OCI-LY3 (cell line): Measurements from ENCODE around the gene GATA5.
"Not testable (repeated sequence)": the region's sequence is repeated elsewhere in the genome, so short reads cannot be mapped to it uniquely, and the experiment has no call there.

ENCODE experiments used
- H2AFZ ChIP-seq: fragments of 200-600, 300-600 bp; shearing (Covaris generic); 2 replicates; pipeline ENCODE4 v1.6.0; 2014; ENCODE audit warnings: antibody characterized with exemption, low read depth, low read length
- H3K27ac ChIP-seq: fragments of 200-600, 300-600 bp; sonication (generic); 2 replicates; pipeline ENCODE4 v1.5.1; 2014; ENCODE audit warnings: mild to moderate bottlenecking, low read length, moderate library complexity, mixed read lengths
- H3K27me3 ChIP-seq: fragments of 200-600, 300-600 bp; sonication (generic); 2 replicates; pipeline ENCODE4 v1.6.1; 2014; ENCODE audit warnings: low read depth, low read length, mixed read lengths
- H3K36me3 ChIP-seq: fragments of 200-600, 300-600 bp; sonication (generic); replicated peaks from 2 replicates; pipeline ENCODE3; 2014; ENCODE audit warnings: low read depth, low read length, mixed read lengths
- H3K4me1 ChIP-seq: fragments of 300-600, 200-600 bp; sonication (generic); 2 replicates; pipeline ENCODE4 v1.6.1; 2014; ENCODE audit warnings: low read length, mixed read lengths
- H3K4me2 ChIP-seq: fragments of 200-600, 300-600 bp; sonication (generic); 2 replicates; pipeline ENCODE4 v1.6.1; 2014; ENCODE audit warnings: low read length, mixed read lengths
- H3K4me3 ChIP-seq: fragments of 300-600, 200-600 bp; sonication (generic); 2 replicates; pipeline ENCODE4 v1.5.1; 2014; ENCODE audit warnings: antibody characterized with exemption, mild to moderate bottlenecking, low read length, moderate library complexity
- H3K79me2 ChIP-seq: fragments of 300-600, 200-600 bp; shearing (Covaris generic); 2 replicates; pipeline ENCODE4 v1.6.1; 2014; ENCODE audit warnings: mild to moderate bottlenecking, low read length, mixed read lengths
- H3K9ac ChIP-seq: fragments of 300-600, 200-600 bp; shearing (Covaris generic); 2 replicates; pipeline ENCODE4 v1.6.0; 2014; ENCODE audit warnings: mild to moderate bottlenecking, low read length, moderate library complexity
- H3K9me3 ChIP-seq: fragments of 200-600, 300-600 bp; shearing (Covaris generic); 2 replicates; pipeline ENCODE4 v1.6.1; 2014; ENCODE audit warnings: low read length, mixed read lengths; ENCODE audit not compliant: insufficient read depth
- H4K20me1 ChIP-seq: fragments of 200-600, 300-600 bp; sonication (generic); 2 replicates; pipeline ENCODE4 v1.6.1; 2016; ENCODE audit warnings: low read length, mixed read lengths; ENCODE audit not compliant: insufficient read depth
- EZH2phosphoT487 ChIP-seq: fragments of 200-600 bp; shearing (Covaris generic); IDR thresholded peaks from 2 replicates; pipeline ENCODE4 v1.6.1; 2018; ENCODE audit warnings: antibody characterized with exemption, mixed run types, low read depth
- TF ChIP-seq, protein P1 (sequence below): fragments of 200-600, 300-600 bp; sonication (generic); IDR thresholded peaks from 2 replicates; pipeline ENCODE4 v1.5.1; 2014; ENCODE audit warnings: antibody characterized with exemption, low read length, low read depth

The GATA5 gene

DNA sequence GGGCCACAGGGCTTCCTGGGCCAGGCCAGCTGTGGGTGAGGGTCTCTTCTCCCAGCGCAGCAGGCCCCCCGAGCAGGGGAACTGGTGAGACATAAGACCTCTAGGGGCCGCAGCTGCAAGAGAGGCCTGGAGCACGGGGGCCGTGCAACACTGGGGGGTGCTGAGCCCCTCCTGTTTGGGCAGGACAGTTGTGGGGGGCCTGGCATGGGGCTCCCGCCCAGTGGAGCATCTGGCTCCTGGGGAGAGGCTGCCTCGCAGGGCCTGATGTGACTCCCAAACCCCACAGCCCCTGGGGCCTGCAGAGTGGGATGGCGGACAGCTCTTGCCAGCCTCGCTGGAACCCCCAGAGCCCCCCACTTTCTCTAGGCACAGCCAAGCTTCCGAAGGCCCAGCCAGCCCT, 16.9 kb upstream of the GATA5 start:
- no peaks in the 10 kb centered on the region for H3K9me3 ChIP-seq
- H3K4me1 ChIP-seq, result peaks cover 7% of the 10 kb centered on the region; the same call in 1 of the 2 replicates
- TF ChIP-seq EZH2phosphoT487, result no peak
- TF ChIP-seq, protein P1, sequence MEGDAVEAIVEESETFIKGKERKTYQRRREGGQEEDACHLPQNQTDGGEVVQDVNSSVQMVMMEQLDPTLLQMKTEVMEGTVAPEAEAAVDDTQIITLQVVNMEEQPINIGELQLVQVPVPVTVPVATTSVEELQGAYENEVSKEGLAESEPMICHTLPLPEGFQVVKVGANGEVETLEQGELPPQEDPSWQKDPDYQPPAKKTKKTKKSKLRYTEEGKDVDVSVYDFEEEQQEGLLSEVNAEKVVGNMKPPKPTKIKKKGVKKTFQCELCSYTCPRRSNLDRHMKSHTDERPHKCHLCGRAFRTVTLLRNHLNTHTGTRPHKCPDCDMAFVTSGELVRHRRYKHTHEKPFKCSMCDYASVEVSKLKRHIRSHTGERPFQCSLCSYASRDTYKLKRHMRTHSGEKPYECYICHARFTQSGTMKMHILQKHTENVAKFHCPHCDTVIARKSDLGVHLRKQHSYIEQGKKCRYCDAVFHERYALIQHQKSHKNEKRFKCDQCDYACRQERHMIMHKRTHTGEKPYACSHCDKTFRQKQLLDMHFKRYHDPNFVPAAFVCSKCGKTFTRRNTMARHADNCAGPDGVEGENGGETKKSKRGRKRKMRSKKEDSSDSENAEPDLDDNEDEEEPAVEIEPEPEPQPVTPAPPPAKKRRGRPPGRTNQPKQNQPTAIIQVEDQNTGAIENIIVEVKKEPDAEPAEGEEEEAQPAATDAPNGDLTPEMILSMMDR, result no peak
- no peaks in the 10 kb centered on the region for H3K79me2 ChIP-seq
- peaks cover 17% of the 10 kb centered on the region for H3K27me3 ChIP-seq
- H3K4me2 ChIP-seq, result no peak overlapping the region
- no peaks in the 10 kb centered on the region for H4K20me1 ChIP-seq
- H3K27ac ChIP-seq, result no peak overlapping the region
- H3K9ac ChIP-seq, result no peak overlapping the region
- H3K4me3 ChIP-seq, result no peak overlapping the region
- no peaks in the 10 kb centered on the region for H3K36me3 ChIP-seq
- no peak overlapping the region for H2AFZ ChIP-seq

DNA sequence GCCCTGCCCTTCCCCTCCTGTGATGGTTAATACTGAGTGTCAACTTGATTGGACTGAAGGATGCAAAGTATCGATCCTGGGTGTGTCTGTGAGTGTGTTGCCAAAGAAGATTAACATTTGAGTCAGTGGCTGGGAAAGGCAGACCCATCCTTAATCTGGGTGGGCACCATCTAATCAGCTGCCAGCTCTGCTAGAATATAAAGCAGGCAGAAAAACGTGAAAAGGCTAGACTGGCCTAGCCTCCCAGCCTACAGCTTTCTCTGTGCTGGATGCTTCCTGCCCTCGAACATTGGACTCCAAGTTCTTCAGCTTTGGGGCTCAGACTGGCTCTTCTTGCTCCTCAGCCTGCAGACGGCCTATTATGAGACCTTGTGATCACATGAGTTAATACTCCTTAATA, 15.0 kb upstream of the GATA5 start:
- H4K20me1 ChIP-seq, H3K9me3 ChIP-seq, H3K36me3 ChIP-seq, H3K4me1 ChIP-seq, H2AFZ ChIP-seq, H3K4me3 ChIP-seq, H3K79me2 ChIP-seq, H3K27ac ChIP-seq, H3K4me2 ChIP-seq, H3K9ac ChIP-seq: not testable (repeated sequence)
- peaks cover 31% of the 10 kb centered on the region for H3K27me3 ChIP-seq

DNA sequence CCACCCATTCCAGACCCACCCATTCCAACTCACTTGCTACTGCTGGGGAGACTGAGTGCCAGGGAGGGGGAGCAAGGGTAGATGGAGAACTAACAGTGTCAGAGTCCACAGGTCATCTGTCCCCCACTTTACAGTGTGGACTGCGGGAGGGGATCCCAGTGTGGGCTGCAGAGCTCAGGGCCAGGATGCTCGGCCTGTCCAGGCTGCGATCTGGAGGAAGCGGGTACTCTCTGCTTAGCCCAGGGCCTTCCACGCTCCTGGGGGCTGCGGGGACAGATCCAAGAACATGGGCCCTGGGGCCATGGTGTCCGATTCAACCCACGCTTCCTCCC, 14.1 kb upstream of the GATA5 start:
- Histone ChIP-seq H3K27ac (no peak overlapping the region), H3K4me1 (peaks cover 6% of the 10 kb centered on the region; the same call in 1 of the 2 replicates), H3K4me2 (no peak overlapping the region), H3K27me3 (peaks cover 31% of the 10 kb centered on the region), H3K9me3 (no peaks in the 10 kb centered on the region), H3K9ac (no peak overlapping the region), H4K20me1 (no peaks in the 10 kb centered on the region), H3K4me3 (no peak overlapping the region), H3K36me3 (no peaks in the 10 kb centered on the region), H2AFZ (no peak overlapping the region), H3K79me2 (no peaks in the 10 kb centered on the region)
- TF ChIP-seq, protein P1, result no peak
- TF ChIP-seq EZH2phosphoT487, result no peak

DNA sequence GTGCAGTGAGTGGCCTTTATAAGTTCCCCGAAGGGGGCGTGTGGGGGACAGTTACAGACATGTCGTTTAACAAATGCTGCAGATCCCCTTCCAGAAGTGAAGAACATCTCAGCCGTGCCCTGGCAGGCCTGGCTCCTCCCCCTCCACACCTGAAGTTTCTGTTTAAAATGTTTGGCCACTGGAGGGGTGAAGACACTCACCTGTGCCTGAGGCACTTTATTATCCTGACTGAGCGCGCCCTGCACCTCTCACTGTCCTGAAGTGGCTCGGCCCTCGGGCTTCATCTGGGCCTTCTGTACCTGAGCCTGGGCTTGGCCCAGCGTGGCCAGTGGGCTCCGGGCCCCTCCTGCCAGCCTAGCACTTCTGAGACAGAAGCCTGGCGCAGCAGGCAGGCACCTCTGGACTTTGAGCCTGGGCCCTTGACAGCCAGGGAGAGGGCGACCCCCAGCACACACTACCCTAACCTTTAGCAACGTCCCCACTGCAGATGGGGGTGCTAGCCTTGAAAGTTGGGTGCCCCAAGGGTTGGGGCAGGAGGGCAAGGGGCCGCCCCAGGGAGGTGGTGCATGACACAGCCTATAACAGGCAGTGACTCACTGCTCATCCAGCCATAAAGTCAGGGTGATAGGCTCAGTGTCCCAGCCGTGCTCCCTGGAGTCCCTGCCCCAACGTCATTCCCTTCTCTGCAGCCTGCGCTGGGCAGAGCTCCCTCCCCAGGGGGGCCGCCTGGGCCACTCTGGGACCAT, 13.6 kb upstream of the GATA5 start:
- Histone ChIP-seq H3K9ac (no peak overlapping the region), H3K79me2 (no peaks in the 10 kb centered on the region), H3K4me3 (no peak overlapping the region), H3K4me2 (no peak overlapping the region), H3K36me3 (no peaks in the 10 kb centered on the region), H2AFZ (no peak overlapping the region), H3K27me3 (peaks cover 36% of the 10 kb centered on the region), H3K27ac (no peak overlapping the region), H3K9me3 (no peaks in the 10 kb centered on the region), H3K4me1 (peaks cover 1% of the 10 kb centered on the region; the same call in 1 of the 2 replicates), H4K20me1 (no peaks in the 10 kb centered on the region)
- TF ChIP-seq EZH2phosphoT487, result no peak
- TF ChIP-seq, protein P1, result no peak
